Mesenteric fat pad (tissue), 1 donor: ENCODE results near the gene TBC1D2. TPM values are rescaled to one million over a fixed set of nuclear protein-coding genes. Genes with fewer than 3 reads are reported as not detected.
A peak's percentile ranks its signal among the peaks of the same experiment; 100 is the strongest.

Experiments used
- DNase-seq: peaks from one replicate; pipeline ENCODE4 v3.0.0-alpha.2; 2020; ENCODE audit warnings: low spot score
- microRNA-seq: library from miRNA; unstranded; fragments of <30 nt; microRNA quantifications from one replicate; pipeline ENCODE4 v1.2.0, GENCODE V29; 2020; ENCODE audit warnings: borderline number of aligned reads
- total RNA-seq: library from RNA; stranded (reverse); fragmentation: NEBNext Ultra II Directional; extraction: Animal tissue kit (Norgen Biotek cat#: 25700); gene quantifications from one replicate; pipeline ENCODE4 v1.2.1, GENCODE V29; 2021
- donor health status: DM: yes; HTN: yes; CAD: no.

TBC1D2 gene
- total RNA-seq, 1 donor from 2014 or later: 12.0 TPM

DNA sequence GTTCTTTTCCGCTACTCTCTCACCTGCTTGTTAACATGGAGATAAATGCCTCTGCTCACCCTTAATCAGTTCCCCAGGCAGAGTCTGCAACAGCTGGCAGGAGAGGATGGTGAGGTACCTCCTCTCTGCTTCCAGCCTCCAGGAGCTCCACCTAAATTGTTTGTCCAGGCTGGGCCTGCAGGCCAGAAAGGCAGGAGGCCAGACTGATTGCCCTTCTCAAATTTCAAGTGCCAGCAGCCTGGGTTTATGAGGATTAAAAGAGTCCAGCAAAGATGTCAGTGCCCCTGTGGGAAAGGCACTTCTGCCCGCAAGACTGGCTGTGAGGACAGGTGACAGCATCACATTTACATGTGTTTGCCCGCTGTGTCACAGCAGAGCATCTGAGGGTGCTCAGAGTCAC lies 82.8 kb downstream of the TBC1D2 start:
- DNase-seq: peak; percentile 79

GRCh38 chr9:98171176-98171925 lies 84.1 kb downstream of the TBC1D2 start:
- peak; percentile 81 for DNase-seq

- DNase-seq: peak; percentile 89
Measured at GRCh38 chr9:98168941-98169488, 86.4 kb downstream of the TBC1D2 start.

GRCh38 chr9:98168153-98168780 lies 87.2 kb downstream of the TBC1D2 start:
- peak; percentile 16 for DNase-seq

- peak; percentile 77 for DNase-seq
Measured at GRCh38 chr9:98164912-98165311, 90.5 kb downstream of the TBC1D2 start.

DNA sequence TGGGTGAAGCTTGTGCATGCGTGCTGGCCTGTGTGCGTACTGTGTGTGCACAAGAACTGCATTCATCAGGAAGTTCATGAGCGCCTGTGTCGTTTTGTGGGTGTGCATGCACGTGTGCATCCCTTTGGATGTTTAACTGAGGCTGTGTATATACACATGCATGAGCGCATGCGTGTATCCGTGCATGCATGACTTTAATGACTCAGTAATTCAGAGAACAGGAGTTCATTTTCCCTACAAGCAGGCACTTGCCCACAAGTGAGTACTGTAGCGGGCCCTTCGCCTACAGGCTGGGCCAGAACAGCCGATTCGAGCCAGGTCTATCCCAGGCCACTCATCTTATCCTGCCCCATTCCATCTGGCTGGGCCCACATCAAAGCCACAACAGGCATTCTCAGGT lies 92.8 kb downstream of the TBC1D2 start:
- peak; percentile 76 for DNase-seq

- DNase-seq: peak; percentile 78
Measured at GRCh38 chr9:98161851-98162250, 93.6 kb downstream of the TBC1D2 start.

DNA sequence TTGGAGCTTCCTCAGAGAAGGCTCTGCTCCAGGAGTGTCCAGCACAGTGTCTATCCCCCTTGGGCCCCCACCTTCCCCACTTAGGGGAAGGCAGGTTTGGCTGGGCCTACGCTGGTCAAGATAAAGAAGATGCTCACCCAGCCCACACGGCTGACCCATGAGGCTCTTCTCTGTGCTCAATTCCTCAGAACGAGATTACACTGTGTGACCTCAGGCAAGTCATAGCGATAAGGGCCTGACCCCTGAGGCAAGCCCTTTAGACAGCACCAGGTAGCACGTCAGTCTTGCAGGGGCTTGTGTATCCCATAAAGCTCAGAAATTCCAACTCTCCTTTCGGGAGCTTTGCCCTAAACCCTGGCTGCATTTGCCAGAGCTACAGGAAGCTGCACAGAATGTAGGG lies 95.7 kb downstream of the TBC1D2 start:
- peak; percentile 39 for DNase-seq

DNA sequence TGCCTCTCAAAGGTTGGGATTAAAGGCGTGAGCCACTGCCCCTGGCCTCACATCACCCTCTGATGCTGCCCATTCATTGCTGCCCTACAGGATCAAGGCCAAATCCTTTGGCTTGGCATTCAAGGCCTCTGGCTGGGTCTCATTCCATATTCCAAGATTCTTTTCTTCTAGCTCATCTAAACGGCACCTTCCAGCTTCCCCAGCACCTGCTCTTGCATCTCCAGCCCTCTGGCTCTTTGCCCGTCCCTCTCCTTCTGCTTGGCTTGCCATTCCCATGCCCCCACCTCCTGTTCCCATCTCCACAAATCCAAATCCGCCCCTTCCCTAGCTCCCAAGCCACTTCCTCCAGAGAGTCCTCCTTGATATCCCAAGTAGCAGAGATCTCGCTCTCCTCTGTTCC lies 96.1 kb downstream of the TBC1D2 start:
- peak; percentile 39 for DNase-seq

DNA sequence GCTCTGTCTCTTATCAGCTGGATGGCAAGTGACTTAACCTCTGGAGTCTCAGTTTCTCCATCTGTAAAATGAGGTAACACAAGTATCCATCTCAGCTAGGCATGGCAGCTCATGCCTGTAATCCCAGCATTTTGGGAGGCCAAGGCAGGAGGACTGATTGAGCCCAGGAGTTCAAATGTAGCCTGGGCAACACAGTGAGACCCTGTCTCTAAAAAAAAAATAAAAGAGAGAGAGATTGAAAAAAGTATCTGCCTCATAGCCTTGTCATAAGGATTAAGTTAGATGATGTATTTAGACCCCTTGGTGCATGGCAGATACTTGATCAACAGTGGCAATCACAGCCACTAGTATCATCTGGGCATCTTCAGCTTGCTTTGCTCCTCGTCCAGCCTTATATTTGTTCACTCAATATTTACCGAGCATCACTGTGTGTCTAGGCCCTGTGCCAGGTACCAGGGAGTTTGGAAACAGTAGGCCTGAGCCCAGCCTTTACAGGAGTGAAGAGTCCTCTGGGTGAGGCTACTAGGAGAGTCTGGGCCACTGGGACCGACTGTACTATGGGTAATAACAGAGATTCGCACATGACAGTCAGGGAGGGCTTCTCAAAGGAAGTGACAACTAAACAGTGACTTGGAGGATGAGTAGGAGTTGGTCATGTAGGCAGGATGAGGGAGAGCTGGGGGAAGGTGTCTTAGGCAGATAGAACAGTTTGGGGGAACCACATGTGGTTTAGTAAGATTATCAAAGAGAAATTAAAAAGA lies 97.2 kb downstream of the TBC1D2 start:
- peak; percentile 55 for DNase-seq

DNA sequence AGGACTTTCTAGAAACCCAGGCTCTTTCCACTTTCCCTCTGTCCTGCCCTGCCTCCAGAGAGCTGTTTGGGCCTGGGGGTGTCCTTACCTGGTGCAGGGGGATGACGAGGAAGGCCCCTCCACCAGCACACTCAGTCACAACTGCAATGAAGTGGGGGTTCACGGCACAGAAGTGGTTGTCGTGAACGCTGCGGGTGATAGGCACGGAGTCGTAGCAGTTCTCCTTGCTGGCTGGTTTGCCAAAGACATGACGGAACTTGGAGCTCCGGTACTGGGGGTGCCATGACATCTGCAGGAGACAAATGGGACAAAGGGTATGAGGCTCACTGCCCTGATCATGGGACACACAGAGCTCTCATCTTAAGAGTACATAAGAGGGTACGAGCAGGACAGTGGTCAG lies 98.1 kb downstream of the TBC1D2 start:
- peak; percentile 72 for DNase-seq

DNA sequence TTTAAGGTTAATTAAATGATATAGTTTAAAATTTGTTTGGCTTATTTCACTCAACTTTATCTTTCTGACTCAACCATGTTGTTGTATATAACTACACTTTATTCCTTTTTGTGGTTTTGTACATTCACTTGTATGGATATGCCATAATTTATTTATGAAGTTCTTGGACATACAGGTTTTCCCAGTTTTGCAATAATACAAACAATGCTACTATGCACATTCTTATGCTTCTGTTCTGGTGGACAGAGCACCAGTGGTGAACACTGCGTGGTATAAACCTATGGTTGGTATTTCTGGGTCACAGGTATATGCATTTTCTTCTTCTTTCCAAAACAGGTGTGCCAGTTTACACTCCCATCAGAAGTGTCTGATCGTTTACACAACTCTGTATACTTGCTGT lies 100.8 kb downstream of the TBC1D2 start:
- no peak for DNase-seq

GRCh38 chr9:98152526-98152925 lies 102.9 kb downstream of the TBC1D2 start:
- DNase-seq: no peak

- DNase-seq: no peak
Measured at GRCh38 chr9:98150721-98151120, 104.7 kb downstream of the TBC1D2 start.

- DNase-seq: peak; percentile 60
Measured at GRCh38 chr9:98150164-98150563, 105.3 kb downstream of the TBC1D2 start.

DNA sequence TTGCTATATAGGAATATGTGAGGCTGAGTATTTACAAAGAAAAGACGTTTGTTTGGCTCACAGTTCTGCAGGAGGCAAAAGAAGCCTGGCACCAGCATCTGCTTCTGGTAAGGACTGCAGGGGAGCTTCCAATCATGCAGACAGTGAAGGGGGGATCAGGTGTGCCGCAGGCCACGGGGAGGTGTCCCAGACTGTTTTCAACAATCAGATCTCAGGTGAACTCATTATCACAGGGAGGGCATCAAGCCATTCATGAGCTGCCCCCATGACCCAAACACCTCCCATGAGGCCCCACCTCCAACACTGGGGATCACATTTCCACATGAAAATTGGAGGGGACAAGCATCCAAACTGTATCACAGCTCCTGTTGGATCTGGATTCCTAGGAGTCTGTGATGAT lies 106.0 kb downstream of the TBC1D2 start:
- DNase-seq: peak; percentile 51

Small RNA genes lying within 50 kb of the gene (microRNA-seq; reads per million reads assigned to microRNA genes)
- not detected for gene MIR6854

Other genes starting within 250 kb of the TBC1D2 start
- gene NANS, start 198.9 kb downstream of the TBC1D2 start, total RNA-seq: 48.6 TPM
- gene TRIM14, start 136.4 kb downstream of the TBC1D2 start, total RNA-seq: 13.8 TPM
- 2.5 TPM for gene CORO2A, start 63.0 kb downstream of the TBC1D2 start, total RNA-seq